Nephron (organoid): ENCODE data around the gene OLIG2.

Experiments
- H3K27ac Mint-ChIP-seq, 3 experiments: 2 replicates each; pipeline ENCODE4 v1.8.0; 2020; ENCODE audit warnings: mixed read lengths in 3 of 3, mild to moderate bottlenecking in 2 of 3, moderate library complexity in 1 of 3
- H3K27me3 Mint-ChIP-seq: 2 replicates; pipeline ENCODE4 v1.8.0; 2021; ENCODE audit warnings: low read depth, mild to moderate bottlenecking, moderate library complexity, mixed read lengths
- H3K36me3 Mint-ChIP-seq: 2 replicates; pipeline ENCODE4 v1.8.0; 2020; ENCODE audit warnings: low read depth, mixed read lengths
- H3K4me1 Mint-ChIP-seq: 2 replicates; pipeline ENCODE4 v1.8.0; 2020; ENCODE audit warnings: mixed read lengths
- H3K4me3 Mint-ChIP-seq, 3 experiments: 2 replicates each; pipeline ENCODE4 v1.8.0; 2020; ENCODE audit warnings: mild to moderate bottlenecking in 3 of 3, mixed read lengths in 3 of 3, moderate library complexity in 2 of 3
- H3K9me3 Mint-ChIP-seq: 2 replicates; pipeline ENCODE4 v1.8.0; 2020; ENCODE audit warnings: mixed read lengths
- TF ChIP-seq, protein P1 (sequence below), 3 experiments: fragments of 200-600 bp; sonication (generic); IDR thresholded peaks; one replicate each; pipeline ENCODE4 v1.5.0; 2021; ENCODE audit warnings: antibody characterized with exemption in 3 of 3; ENCODE audit not compliant: unreplicated experiment in 3 of 3

Gene OLIG2

DNA sequence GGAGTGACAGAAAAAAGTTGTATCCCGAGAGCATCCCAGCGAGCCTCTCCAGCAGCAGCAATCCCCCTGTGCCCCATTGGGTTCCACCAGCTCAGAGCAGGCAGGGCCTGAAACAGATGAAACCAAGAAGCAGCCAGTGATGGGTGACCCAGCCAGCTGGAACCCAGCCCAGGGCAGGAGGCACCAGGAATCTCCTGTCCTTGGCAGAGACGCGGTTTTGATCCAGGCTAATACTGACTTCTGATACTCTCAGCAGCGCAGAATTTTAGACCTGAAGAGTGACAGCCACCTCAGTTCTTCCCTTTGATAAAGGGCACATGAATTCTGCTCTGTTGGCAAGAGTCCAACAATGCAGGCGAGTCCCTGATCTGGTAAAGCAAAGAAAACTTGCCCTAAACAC, 32.8 kb downstream of the OLIG2 start:
- TF ChIP-seq, protein P1, sequence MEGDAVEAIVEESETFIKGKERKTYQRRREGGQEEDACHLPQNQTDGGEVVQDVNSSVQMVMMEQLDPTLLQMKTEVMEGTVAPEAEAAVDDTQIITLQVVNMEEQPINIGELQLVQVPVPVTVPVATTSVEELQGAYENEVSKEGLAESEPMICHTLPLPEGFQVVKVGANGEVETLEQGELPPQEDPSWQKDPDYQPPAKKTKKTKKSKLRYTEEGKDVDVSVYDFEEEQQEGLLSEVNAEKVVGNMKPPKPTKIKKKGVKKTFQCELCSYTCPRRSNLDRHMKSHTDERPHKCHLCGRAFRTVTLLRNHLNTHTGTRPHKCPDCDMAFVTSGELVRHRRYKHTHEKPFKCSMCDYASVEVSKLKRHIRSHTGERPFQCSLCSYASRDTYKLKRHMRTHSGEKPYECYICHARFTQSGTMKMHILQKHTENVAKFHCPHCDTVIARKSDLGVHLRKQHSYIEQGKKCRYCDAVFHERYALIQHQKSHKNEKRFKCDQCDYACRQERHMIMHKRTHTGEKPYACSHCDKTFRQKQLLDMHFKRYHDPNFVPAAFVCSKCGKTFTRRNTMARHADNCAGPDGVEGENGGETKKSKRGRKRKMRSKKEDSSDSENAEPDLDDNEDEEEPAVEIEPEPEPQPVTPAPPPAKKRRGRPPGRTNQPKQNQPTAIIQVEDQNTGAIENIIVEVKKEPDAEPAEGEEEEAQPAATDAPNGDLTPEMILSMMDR (IDR thresholded peaks at IDR 0.05; ENCODE audit: unreplicated experiment in 3 of 3) = no peak
- Mint-ChIP-seq H3K4me1 (no peaks in the 10 kb centered on the region), H3K9me3 (peaks cover 2% of the 10 kb centered on the region), H3K4me3 (no peak overlapping the region), H3K27me3 (peaks cover 80% of the 10 kb centered on the region), H3K27ac (no peak overlapping the region), H3K36me3 (no peaks in the 10 kb centered on the region)

- Mint-ChIP-seq H3K4me3 (no peak overlapping the region), H3K9me3 (peaks cover 2% of the 10 kb centered on the region)
Observed at GRCh38 chr21:33058957-33059356, 33.2 kb downstream of the OLIG2 start.

GRCh38 chr21:33059380-33059841, 33.7 kb downstream of the OLIG2 start:
- Mint-ChIP-seq H3K27me3 (peaks cover 86% of the 10 kb centered on the region), H3K27ac (no peak overlapping the region), H3K4me1 (peaks cover under 1% of the 10 kb centered on the region), H3K4me3 (no peak overlapping the region), H3K9me3 (peaks cover 2% of the 10 kb centered on the region), H3K36me3 (no peaks in the 10 kb centered on the region)
- TF ChIP-seq, protein P1 (IDR thresholded peaks at IDR 0.05; ENCODE audit: unreplicated experiment in 3 of 3) = no peak

More at GRCh38 chr21:33058957-33059356, 33.2 kb downstream of the OLIG2 start:
- TF ChIP-seq, protein P1 (IDR thresholded peaks at IDR 0.05; ENCODE audit: unreplicated experiment in 3 of 3) = no peak
- H3K27ac Mint-ChIP-seq = no peak overlapping the region
- H3K27me3 Mint-ChIP-seq = peaks cover 81% of the 10 kb centered on the region
- no peaks in the 10 kb centered on the region for H3K4me1 Mint-ChIP-seq
- H3K36me3 Mint-ChIP-seq = no peaks in the 10 kb centered on the region

DNA sequence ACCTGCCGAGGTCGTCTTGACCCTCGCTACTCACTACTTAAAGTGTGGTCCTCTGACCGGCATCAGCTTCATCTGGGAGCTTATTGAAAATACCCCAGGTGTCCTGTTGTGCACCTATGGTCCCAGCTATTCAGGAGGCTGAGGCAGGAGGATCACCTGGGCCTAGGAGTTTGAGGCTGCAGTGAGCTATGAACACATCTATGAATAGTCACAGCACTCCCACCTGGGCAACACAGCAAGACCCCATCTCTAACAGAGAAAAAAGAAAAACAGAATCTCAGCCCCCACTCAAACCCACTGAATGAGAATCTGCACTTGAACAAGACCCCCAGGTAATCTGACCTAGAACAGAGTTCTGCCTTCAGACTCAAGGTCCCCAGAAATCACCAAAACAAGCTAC, 35.5 kb downstream of the OLIG2 start:
- peaks cover 9% of the 10 kb centered on the region for H3K4me1 Mint-ChIP-seq
- H3K4me3 Mint-ChIP-seq = no peak overlapping the region
- H3K9me3 Mint-ChIP-seq = peaks cover 2% of the 10 kb centered on the region
- peaks cover 89% of the 10 kb centered on the region for H3K27me3 Mint-ChIP-seq
- H3K27ac Mint-ChIP-seq = no peak overlapping the region
- H3K36me3 Mint-ChIP-seq = no peaks in the 10 kb centered on the region
- TF ChIP-seq, protein P1 (IDR thresholded peaks at IDR 0.05; ENCODE audit: unreplicated experiment in 3 of 3) = no peak

GRCh38 chr21:33063375-33063883, 37.7 kb downstream of the OLIG2 start:
- Mint-ChIP-seq H3K4me3 (no peak overlapping the region), H3K4me1 (peaks cover 9% of the 10 kb centered on the region), H3K27me3 (peaks cover 98% of the 10 kb centered on the region), H3K9me3 (peaks cover 9% of the 10 kb centered on the region), H3K27ac (no peak overlapping the region), H3K36me3 (peaks cover 1% of the 10 kb centered on the region)
- TF ChIP-seq, protein P1 (IDR thresholded peaks at IDR 0.05; ENCODE audit: unreplicated experiment in 3 of 3) = no peak

- Mint-ChIP-seq H3K9me3 (peaks cover 13% of the 10 kb centered on the region), H3K27me3 (peaks cover 98% of the 10 kb centered on the region), H3K36me3 (peaks cover 4% of the 10 kb centered on the region), H3K4me1 (peaks cover 9% of the 10 kb centered on the region), H3K27ac (no peak overlapping the region), H3K4me3 (no peak overlapping the region)
- TF ChIP-seq, protein P1 (IDR thresholded peaks at IDR 0.05; ENCODE audit: unreplicated experiment in 3 of 3) = no peak
Observed at GRCh38 chr21:33063907-33064622, 38.3 kb downstream of the OLIG2 start.
